HEK293 (cell line): ENCODE results near the gene SMAD1.

Source experiments
- CTCF ChIA-PET: fragments of 350-600 bp; formaldehyde crosslinking; extraction: SDS; loops from one replicate; lab custom pipeline; 2021; ENCODE audit warnings: antibody characterized with exemption; lab: Yijun Ruan, JAX
- POLR2A ChIA-PET: fragments of 300-600 bp; formaldehyde crosslinking; extraction: SDS; loops from one replicate; lab custom pipeline; 2020; ENCODE audit warnings: antibody characterized with exemption, inconsistent platforms; lab: Yijun Ruan, JAX
- H3K27ac ChIP-seq: fragments of 200-500 bp; sonication (Bioruptor generic); 2 replicates; pipeline ENCODE4 v1.5.1; 2014; ENCODE audit warnings: low read depth, low read length, control low read depth, inconsistent platforms; ENCODE audit errors: extremely low read depth
- H3K36me3 ChIP-seq, 2 experiments: fragments of 200-500 bp in 1 of 2; sonication (Bioruptor generic) in 1 of 2; 1 replicate in 1 of 2; 2 replicates in 1 of 2; pipeline ENCODE4 v1.5.1; 2014 to 2017; ENCODE audit warnings: inconsistent platforms in 2 of 2, low read length in 2 of 2; ENCODE audit not compliant: control insufficient read depth in 2 of 2, insufficient read depth in 1 of 2
- H3K4me1 ChIP-seq: fragments of 200-500 bp; sonication (Bioruptor generic); 2 replicates; pipeline ENCODE4 v1.5.1; 2014; ENCODE audit warnings: mild to moderate bottlenecking, low read length, inconsistent platforms; ENCODE audit not compliant: control insufficient read depth, insufficient read depth
- H3K4me3 ChIP-seq: 2 replicates; pipeline ENCODE4 v1.5.1; 2011; ENCODE audit warnings: low read depth, mild to moderate bottlenecking, control low read depth, low read length, moderate library complexity
- H3K9me3 ChIP-seq: fragments of 200-500 bp; sonication (Bioruptor generic); 2 replicates; pipeline ENCODE4 v1.5.1; 2014; ENCODE audit warnings: low read depth, low read length, inconsistent platforms; ENCODE audit not compliant: control insufficient read depth, insufficient read depth
- AEBP2 ChIP-seq: fragments of 450-650 bp; formaldehyde crosslinking; IDR thresholded peaks from 2 replicates; pipeline ENCODE4 v1.5.1; 2016; ENCODE audit warnings: missing biosample characterization, missing genetic modification characterization, borderline replicate concordance
- HOXC10 ChIP-seq: sonication (generic); formaldehyde crosslinking; IDR thresholded peaks from 2 replicates; pipeline ENCODE4 v1.8.1; 2023; ENCODE audit warnings: mild to moderate bottlenecking, missing genetic modification reagents
- PRDM6 ChIP-seq: fragments of 450-650 bp; formaldehyde crosslinking; IDR thresholded peaks from 2 replicates; pipeline ENCODE4 v1.5.1; 2017; ENCODE audit warnings: missing biosample characterization, missing genetic modification characterization
- SCRT1 ChIP-seq: fragments of 450-650 bp; formaldehyde crosslinking; IDR thresholded peaks from 2 replicates; pipeline ENCODE4 v1.5.1; 2016; ENCODE audit warnings: missing biosample characterization, missing genetic modification characterization, borderline replicate concordance
- YY1 ChIP-seq: fragments of 450-650 bp; formaldehyde crosslinking; IDR thresholded peaks from 2 replicates; pipeline ENCODE4 v1.5.1; 2018; ENCODE audit warnings: missing biosample characterization, missing genetic modification characterization
- YY2 ChIP-seq: fragments of 450-650 bp; formaldehyde crosslinking; IDR thresholded peaks from 2 replicates; pipeline ENCODE4 v1.5.1; 2016; ENCODE audit warnings: missing biosample characterization, missing genetic modification characterization
- ZBTB7A ChIP-seq: fragments of 450-650 bp; formaldehyde crosslinking; IDR thresholded peaks from 2 replicates; pipeline ENCODE4 v1.5.1; 2016; ENCODE audit warnings: low read depth, missing biosample characterization, missing genetic modification characterization
- ZBTB8A ChIP-seq: fragments of 450-650 bp; formaldehyde crosslinking; IDR thresholded peaks from 2 replicates; pipeline ENCODE4 v1.5.1; 2016; ENCODE audit warnings: missing biosample characterization, missing genetic modification characterization
- ZNF341 ChIP-seq: fragments of 450-650 bp; formaldehyde crosslinking; IDR thresholded peaks from 2 replicates; pipeline ENCODE4; 2016; ENCODE audit warnings: low read depth, missing biosample characterization, missing genetic modification characterization
- ZNF514 ChIP-seq: fragments of 450-650 bp; formaldehyde crosslinking; IDR thresholded peaks from 2 replicates; pipeline ENCODE4 v1.5.1; 2016; ENCODE audit warnings: missing biosample characterization, missing genetic modification characterization
- ZNF610 ChIP-seq: fragments of 450-650 bp; formaldehyde crosslinking; IDR thresholded peaks from 2 replicates; pipeline ENCODE4 v1.5.1; 2016; ENCODE audit warnings: missing biosample characterization, missing genetic modification characterization, borderline replicate concordance
- ZNF626 ChIP-seq: fragments of 450-650 bp; sonication (Bioruptor Pico); formaldehyde crosslinking; IDR thresholded peaks from 2 replicates; pipeline ENCODE4 v1.5.1; 2018; ENCODE audit warnings: missing biosample characterization, missing genetic modification characterization, inconsistent platforms
- ZNF664 ChIP-seq: fragments of 450-650 bp; formaldehyde crosslinking; IDR thresholded peaks from 2 replicates; pipeline ENCODE4 v1.5.1; 2016; ENCODE audit warnings: missing biosample characterization, missing genetic modification characterization
- ZSCAN23 ChIP-seq: fragments of 450-650 bp; formaldehyde crosslinking; IDR thresholded peaks from 2 replicates; pipeline ENCODE4 v1.5.1; 2016; ENCODE audit warnings: missing biosample characterization, missing genetic modification characterization
- TF ChIP-seq, protein P1 (sequence below): fragments of 450-650 bp; formaldehyde crosslinking; optimal IDR thresholded peaks from 2 replicates; pipeline ENCODE3; 2016; ENCODE audit warnings: missing biosample characterization, mild to moderate bottlenecking, missing genetic modification characterization
- TF ChIP-seq, protein P2 (sequence below): fragments of 450-650 bp; formaldehyde crosslinking; conservative IDR thresholded peaks from 2 replicates; pipeline ENCODE4 v1.5.1; 2016; ENCODE audit warnings: low read depth, missing biosample characterization, missing genetic modification characterization
- TF ChIP-seq, protein P3 (sequence below): fragments of 450-650 bp; formaldehyde crosslinking; IDR thresholded peaks from 2 replicates; pipeline ENCODE4 v1.5.1; 2016; ENCODE audit warnings: missing biosample characterization, missing genetic modification characterization, low read depth

Gene SMAD1

DNA sequence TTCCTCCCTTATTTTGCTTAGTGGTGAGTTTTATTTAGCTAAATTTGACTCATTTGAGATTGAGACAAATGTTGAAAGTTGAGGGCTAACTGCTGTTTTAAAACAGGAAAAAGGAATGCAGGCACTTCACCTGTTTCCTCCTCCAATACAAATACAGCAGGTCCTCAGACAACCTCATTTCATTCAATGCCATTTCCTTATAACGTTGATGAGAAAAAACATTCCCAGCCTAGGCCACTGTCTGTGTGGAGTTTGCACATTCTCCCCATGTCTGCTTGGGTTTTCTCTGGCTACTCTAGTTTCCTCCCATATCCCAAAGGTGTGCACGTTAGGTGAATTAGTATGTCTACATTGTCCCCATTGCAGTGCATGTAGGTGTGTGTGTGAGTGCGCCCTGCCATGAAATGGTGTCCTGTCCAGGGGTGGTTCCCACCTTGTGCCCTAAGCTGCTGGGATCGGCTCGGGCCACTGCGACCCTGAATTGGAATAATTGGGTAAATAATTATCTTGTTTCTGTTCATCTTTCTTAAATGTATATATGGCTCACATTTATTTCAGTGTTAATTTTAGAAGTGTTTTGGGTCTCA, 21.9 kb downstream of the SMAD1 start:
- Histone ChIP-seq H3K36me3 (no peaks in the 10 kb centered on the region), H3K4me1 (peaks cover 2% of the 10 kb centered on the region; the same call in 1 of the 2 replicates), H3K27ac (no peak overlapping the region), H3K9me3 (no peaks in the 10 kb centered on the region), H3K4me3 (no peak overlapping the region)
- CTCF ChIA-PET: no interaction called here
- TF ChIP-seq ZBTB8A (tag by site-specific recombination) (no peak), HOXC10 (no peak), YY1 (tag by site-specific recombination) (no peak), SCRT1 (tag by site-specific recombination) (no peak)
- POLR2A ChIA-PET: no interaction called here

GRCh38 chr4:145505995-145506394, 24.3 kb downstream of the SMAD1 start:
- TF ChIP-seq AEBP2: no peak
- TF ChIP-seq ZNF514 (tag by site-specific recombination): no peak
- H3K9me3 ChIP-seq: no peaks in the 10 kb centered on the region
- POLR2A ChIA-PET: no interaction called here
- H3K27ac ChIP-seq: no peak overlapping the region
- no peak overlapping the region for H3K4me3 ChIP-seq
- CTCF ChIA-PET: no interaction called here
- H3K36me3 ChIP-seq: no peaks in the 10 kb centered on the region
- peaks cover 2% of the 10 kb centered on the region; the same call in 1 of the 2 replicates for H3K4me1 ChIP-seq

GRCh38 chr4:145507636-145508035, 26.0 kb downstream of the SMAD1 start:
- CTCF ChIA-PET: no interaction called here
- POLR2A ChIA-PET: no interaction called here
- Histone ChIP-seq H3K4me3 (no peak overlapping the region), H3K9me3 (no peaks in the 10 kb centered on the region), H3K36me3 (no peaks in the 10 kb centered on the region), H3K4me1 (0 out of 2 replicates have a peak, but pooled peaks cover 2% of the 10 kb centered on the region), H3K27ac (no peak overlapping the region)
- TF ChIP-seq PRDM6 (tag by site-specific recombination): peak; percentile 57
- no peak for TF ChIP-seq ZBTB7A

DNA sequence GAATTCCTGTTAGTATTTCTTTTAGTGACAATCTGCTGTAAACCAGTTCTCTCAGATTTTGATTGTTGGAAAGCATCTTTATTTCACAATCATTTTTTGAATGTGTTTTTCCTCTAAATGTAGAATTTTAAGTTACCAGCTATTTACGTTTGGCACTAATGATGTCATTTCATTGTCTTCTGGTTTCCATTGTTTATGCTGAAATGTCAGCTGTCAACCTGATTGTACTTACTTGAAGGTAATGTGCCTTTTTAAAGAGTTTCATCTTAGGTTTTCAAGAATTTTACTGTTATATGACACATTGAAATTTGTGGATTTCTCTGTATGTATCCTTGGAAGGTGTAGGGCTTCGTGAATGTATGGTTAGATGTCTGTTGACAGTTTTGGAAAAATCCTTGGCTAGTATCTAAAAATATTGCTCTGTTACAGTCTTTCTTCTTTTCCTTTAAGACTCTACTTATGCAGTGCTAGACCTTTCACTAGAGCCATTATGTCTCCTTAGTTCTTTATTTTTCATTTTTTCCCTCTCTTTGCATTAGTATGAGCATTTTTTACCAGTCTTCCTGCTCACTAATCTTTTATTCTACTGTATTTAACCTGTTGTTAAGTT, 30.4 kb downstream of the SMAD1 start:
- no peak overlapping the region for H3K27ac ChIP-seq
- H3K4me3 ChIP-seq: no peak overlapping the region
- no peaks in the 10 kb centered on the region for H3K9me3 ChIP-seq
- H3K36me3 ChIP-seq: no peaks in the 10 kb centered on the region
- 0 out of 2 replicates have a peak, but pooled peaks cover 2% of the 10 kb centered on the region for H3K4me1 ChIP-seq
- ChIA-PET POLR2A (no interaction called here), CTCF (interaction anchor here (0.6 kb wide), 1 partner anchor 132 kb away, joined by 3 read pairs; no protein-coding TSS in a partner anchor)
- TF ChIP-seq ZSCAN23 (no peak), ZNF664 (tag by site-specific recombination) (peak; percentile 88), YY2 (no peak), ZNF341 (tag by site-specific recombination) (no peak), ZNF626 (tag by site-specific recombination) (peak; percentile 68; the same call in 1 of the 2 replicates), ZNF610 (tag by site-specific recombination) (no peak)
- TF ChIP-seq, protein P1, sequence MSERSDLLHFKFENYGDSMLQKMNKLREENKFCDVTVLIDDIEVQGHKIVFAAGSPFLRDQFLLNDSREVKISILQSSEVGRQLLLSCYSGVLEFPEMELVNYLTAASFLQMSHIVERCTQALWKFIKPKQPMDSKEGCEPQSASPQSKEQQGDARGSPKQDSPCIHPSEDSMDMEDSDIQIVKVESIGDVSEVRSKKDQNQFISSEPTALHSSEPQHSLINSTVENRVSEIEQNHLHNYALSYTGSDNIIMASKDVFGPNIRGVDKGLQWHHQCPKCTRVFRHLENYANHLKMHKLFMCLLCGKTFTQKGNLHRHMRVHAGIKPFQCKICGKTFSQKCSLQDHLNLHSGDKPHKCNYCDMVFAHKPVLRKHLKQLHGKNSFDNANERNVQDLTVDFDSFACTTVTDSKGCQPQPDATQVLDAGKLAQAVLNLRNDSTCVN (tag by site-specific recombination): no peak
- TF ChIP-seq, protein P2, sequence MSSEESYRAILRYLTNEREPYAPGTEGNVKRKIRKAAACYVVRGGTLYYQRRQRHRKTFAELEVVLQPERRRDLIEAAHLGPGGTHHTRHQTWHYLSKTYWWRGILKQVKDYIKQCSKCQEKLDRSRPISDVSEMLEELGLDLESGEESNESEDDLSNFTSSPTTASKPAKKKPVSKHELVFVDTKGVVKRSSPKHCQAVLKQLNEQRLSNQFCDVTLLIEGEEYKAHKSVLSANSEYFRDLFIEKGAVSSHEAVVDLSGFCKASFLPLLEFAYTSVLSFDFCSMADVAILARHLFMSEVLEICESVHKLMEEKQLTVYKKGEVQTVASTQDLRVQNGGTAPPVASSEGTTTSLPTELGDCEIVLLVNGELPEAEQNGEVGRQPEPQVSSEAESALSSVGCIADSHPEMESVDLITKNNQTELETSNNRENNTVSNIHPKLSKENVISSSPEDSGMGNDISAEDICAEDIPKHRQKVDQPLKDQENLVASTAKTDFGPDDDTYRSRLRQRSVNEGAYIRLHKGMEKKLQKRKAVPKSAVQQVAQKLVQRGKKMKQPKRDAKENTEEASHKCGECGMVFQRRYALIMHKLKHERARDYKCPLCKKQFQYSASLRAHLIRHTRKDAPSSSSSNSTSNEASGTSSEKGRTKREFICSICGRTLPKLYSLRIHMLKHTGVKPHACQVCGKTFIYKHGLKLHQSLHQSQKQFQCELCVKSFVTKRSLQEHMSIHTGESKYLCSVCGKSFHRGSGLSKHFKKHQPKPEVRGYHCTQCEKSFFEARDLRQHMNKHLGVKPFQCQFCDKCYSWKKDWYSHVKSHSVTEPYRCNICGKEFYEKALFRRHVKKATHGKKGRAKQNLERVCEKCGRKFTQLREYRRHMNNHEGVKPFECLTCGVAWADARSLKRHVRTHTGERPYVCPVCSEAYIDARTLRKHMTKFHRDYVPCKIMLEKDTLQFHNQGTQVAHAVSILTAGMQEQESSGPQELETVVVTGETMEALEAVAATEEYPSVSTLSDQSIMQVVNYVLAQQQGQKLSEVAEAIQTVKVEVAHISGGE: no peak
- TF ChIP-seq, protein P3, sequence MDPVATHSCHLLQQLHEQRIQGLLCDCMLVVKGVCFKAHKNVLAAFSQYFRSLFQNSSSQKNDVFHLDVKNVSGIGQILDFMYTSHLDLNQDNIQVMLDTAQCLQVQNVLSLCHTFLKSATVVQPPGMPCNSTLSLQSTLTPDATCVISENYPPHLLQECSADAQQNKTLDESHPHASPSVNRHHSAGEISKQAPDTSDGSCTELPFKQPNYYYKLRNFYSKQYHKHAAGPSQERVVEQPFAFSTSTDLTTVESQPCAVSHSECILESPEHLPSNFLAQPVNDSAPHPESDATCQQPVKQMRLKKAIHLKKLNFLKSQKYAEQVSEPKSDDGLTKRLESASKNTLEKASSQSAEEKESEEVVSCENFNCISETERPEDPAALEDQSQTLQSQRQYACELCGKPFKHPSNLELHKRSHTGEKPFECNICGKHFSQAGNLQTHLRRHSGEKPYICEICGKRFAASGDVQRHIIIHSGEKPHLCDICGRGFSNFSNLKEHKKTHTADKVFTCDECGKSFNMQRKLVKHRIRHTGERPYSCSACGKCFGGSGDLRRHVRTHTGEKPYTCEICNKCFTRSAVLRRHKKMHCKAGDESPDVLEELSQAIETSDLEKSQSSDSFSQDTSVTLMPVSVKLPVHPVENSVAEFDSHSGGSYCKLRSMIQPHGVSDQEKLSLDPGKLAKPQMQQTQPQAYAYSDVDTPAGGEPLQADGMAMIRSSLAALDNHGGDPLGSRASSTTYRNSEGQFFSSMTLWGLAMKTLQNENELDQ (tag by site-specific recombination): no peak
